ENCODE results near the gene AGAP3.

AGAP3 gene

GRCh38 chr7:151062399-151063211 is 23.7 kb upstream of the AGAP3 start:
- Histone ChIP-seq H3K4me3 (ENCODE audit: low read length) (no peak overlapping the region), H3K9me3 (ENCODE audit: insufficient read depth, low read length) (no peaks in the 10 kb centered on the region), H3K4me1 (ENCODE audit: low read length) (peaks cover 12% of the 10 kb centered on the region), H3K79me2 (ENCODE audit: low read length) (peaks cover 26% of the 10 kb centered on the region), H4K20me1 (ENCODE audit: insufficient read depth, low read length) (peaks cover 12% of the 10 kb centered on the region), H3K36me3 (replicated peaks; ENCODE audit: low read depth, low read length) (peaks cover 14% of the 10 kb centered on the region), H3K27ac (ENCODE audit: low read length) (no peak overlapping the region), H3K27me3 (ENCODE audit: low read depth, low read length) (no peaks in the 10 kb centered on the region), H2AFZ (ENCODE audit: low read depth, low read length) (no peak overlapping the region), H3K9ac (ENCODE audit: low read length) (no peak overlapping the region), H3K4me2 (ENCODE audit: low read length) (no peak overlapping the region)
- no peak for TF ChIP-seq CTCF (IDR thresholded peaks at IDR 0.05; ENCODE audit: low read depth, low read length)
- no peak for TF ChIP-seq EZH2phosphoT487 (IDR thresholded peaks at IDR 0.05; ENCODE audit: low read depth)

GRCh38 chr7:151063212-151063561 is 23.1 kb upstream of the AGAP3 start:
- Histone ChIP-seq H2AFZ (ENCODE audit: low read depth, low read length) (no peak overlapping the region), H3K79me2 (ENCODE audit: low read length) (peaks cover 26% of the 10 kb centered on the region), H3K9me3 (ENCODE audit: insufficient read depth, low read length) (no peaks in the 10 kb centered on the region), H3K4me3 (ENCODE audit: low read length) (no peak overlapping the region), H3K27me3 (ENCODE audit: low read depth, low read length) (no peaks in the 10 kb centered on the region), H3K9ac (ENCODE audit: low read length) (no peak overlapping the region), H3K27ac (ENCODE audit: low read length) (no peak overlapping the region), H3K4me2 (ENCODE audit: low read length) (no peak overlapping the region), H3K36me3 (replicated peaks; ENCODE audit: low read depth, low read length) (peaks cover 17% of the 10 kb centered on the region), H3K4me1 (ENCODE audit: low read length) (peaks cover 12% of the 10 kb centered on the region), H4K20me1 (ENCODE audit: insufficient read depth, low read length) (peaks cover 12% of the 10 kb centered on the region)
- TF ChIP-seq EZH2phosphoT487 (IDR thresholded peaks at IDR 0.05; ENCODE audit: low read depth) (no peak), CTCF (IDR thresholded peaks at IDR 0.05; ENCODE audit: low read depth, low read length) (no peak)

GRCh38 chr7:151064454-151064853 is 21.8 kb upstream of the AGAP3 start:
- no peak overlapping the region for H3K4me3 ChIP-seq (ENCODE audit: low read length)
- H3K27ac ChIP-seq (ENCODE audit: low read length) = no peak overlapping the region
- H3K36me3 ChIP-seq (replicated peaks; ENCODE audit: low read depth, low read length) = peaks cover 23% of the 10 kb centered on the region
- no peak for TF ChIP-seq CTCF (IDR thresholded peaks at IDR 0.05; ENCODE audit: low read depth, low read length)
- peaks cover 26% of the 10 kb centered on the region for H3K79me2 ChIP-seq (ENCODE audit: low read length)
- peaks cover 12% of the 10 kb centered on the region for H4K20me1 ChIP-seq (ENCODE audit: insufficient read depth, low read length)
- no peaks in the 10 kb centered on the region for H3K9me3 ChIP-seq (ENCODE audit: insufficient read depth, low read length)
- H2AFZ ChIP-seq (ENCODE audit: low read depth, low read length) = no peak overlapping the region
- no peaks in the 10 kb centered on the region for H3K27me3 ChIP-seq (ENCODE audit: low read depth, low read length)
- H3K4me2 ChIP-seq (ENCODE audit: low read length) = no peak overlapping the region
- H3K9ac ChIP-seq (ENCODE audit: low read length) = no peak overlapping the region
- peaks cover 9% of the 10 kb centered on the region for H3K4me1 ChIP-seq (ENCODE audit: low read length)

GRCh38 chr7:151064993-151065392 is 21.3 kb upstream of the AGAP3 start:
- no peak for TF ChIP-seq CTCF (IDR thresholded peaks at IDR 0.05; ENCODE audit: low read depth, low read length)
- no peak for TF ChIP-seq EZH2phosphoT487 (IDR thresholded peaks at IDR 0.05; ENCODE audit: low read depth)
- Histone ChIP-seq H3K36me3 (replicated peaks; ENCODE audit: low read depth, low read length) (peaks cover 24% of the 10 kb centered on the region), H4K20me1 (ENCODE audit: insufficient read depth, low read length) (peaks cover 12% of the 10 kb centered on the region), H2AFZ (ENCODE audit: low read depth, low read length) (no peak overlapping the region), H3K9me3 (ENCODE audit: insufficient read depth, low read length) (no peaks in the 10 kb centered on the region), H3K27me3 (ENCODE audit: low read depth, low read length) (no peaks in the 10 kb centered on the region), H3K9ac (ENCODE audit: low read length) (no peak overlapping the region), H3K4me1 (ENCODE audit: low read length) (peaks cover 9% of the 10 kb centered on the region), H3K4me2 (ENCODE audit: low read length) (no peak overlapping the region), H3K4me3 (ENCODE audit: low read length) (no peak overlapping the region), H3K27ac (ENCODE audit: low read length) (no peak overlapping the region), H3K79me2 (ENCODE audit: low read length) (peaks cover 22% of the 10 kb centered on the region)

All from OCI-LY3 (cell line).